Osteocyte (in vitro differentiated cells): ENCODE results near the gene SLC38A8. TPM values are rescaled to one million over a fixed set of nuclear protein-coding genes. Genes with fewer than 3 reads are reported as not detected.

Experiments
- DNase-seq: peaks from one replicate; pipeline ENCODE4 v3.0.0; 2021; ENCODE audit warnings: mixed read lengths; ENCODE audit not compliant: unreplicated experiment; ENCODE audit errors: extremely low spot score
- H3K27ac Mint-ChIP-seq: one replicate; pipeline ENCODE4 v1.8.0; 2021; ENCODE audit warnings: mild to moderate bottlenecking, mixed read lengths; ENCODE audit not compliant: unreplicated experiment
- H3K27me3 Mint-ChIP-seq: one replicate; pipeline ENCODE4 v1.8.0; 2021; ENCODE audit warnings: mixed read lengths; ENCODE audit not compliant: unreplicated experiment
- H3K36me3 Mint-ChIP-seq: one replicate; pipeline ENCODE4 v1.8.0; 2021; ENCODE audit warnings: mixed read lengths; ENCODE audit not compliant: unreplicated experiment
- H3K4me1 Mint-ChIP-seq: one replicate; pipeline ENCODE4 v1.8.0; 2021; ENCODE audit warnings: mixed read lengths; ENCODE audit not compliant: unreplicated experiment
- H3K4me3 Mint-ChIP-seq: one replicate; pipeline ENCODE4 v1.8.0; 2021; ENCODE audit warnings: mild to moderate bottlenecking, moderate library complexity, mixed read lengths; ENCODE audit not compliant: unreplicated experiment
- H3K9me3 Mint-ChIP-seq: one replicate; pipeline ENCODE4 v1.8.0; 2021; ENCODE audit warnings: mixed read lengths; ENCODE audit not compliant: unreplicated experiment
- total RNA-seq: library from RNA; stranded (reverse); gene quantifications from 2 replicates; pipeline ENCODE4 v1.2.1, GENCODE V29; 2021
- TF ChIP-seq, protein P1 (sequence below): fragments of 200-600 bp; sonication (generic); IDR thresholded peaks from 2 replicates; pipeline ENCODE4 v1.5.0; 2021; ENCODE audit warnings: antibody characterized with exemption, mild to moderate bottlenecking, moderate library complexity

SLC38A8 gene
- total RNA-seq, 1 donor from 2014 or later = not detected

GRCh38 chr16:84059111-84059510 lies 16.5 kb upstream of the SLC38A8 start:
- Mint-ChIP-seq H3K36me3 (peaks cover 62% of the 10 kb centered on the region), H3K27me3 (no peaks in the 10 kb centered on the region), H3K9me3 (no peaks in the 10 kb centered on the region), H3K4me3 (no peak overlapping the region), H3K4me1 (no peaks in the 10 kb centered on the region), H3K27ac (no peak overlapping the region)
- TF ChIP-seq, protein P1, sequence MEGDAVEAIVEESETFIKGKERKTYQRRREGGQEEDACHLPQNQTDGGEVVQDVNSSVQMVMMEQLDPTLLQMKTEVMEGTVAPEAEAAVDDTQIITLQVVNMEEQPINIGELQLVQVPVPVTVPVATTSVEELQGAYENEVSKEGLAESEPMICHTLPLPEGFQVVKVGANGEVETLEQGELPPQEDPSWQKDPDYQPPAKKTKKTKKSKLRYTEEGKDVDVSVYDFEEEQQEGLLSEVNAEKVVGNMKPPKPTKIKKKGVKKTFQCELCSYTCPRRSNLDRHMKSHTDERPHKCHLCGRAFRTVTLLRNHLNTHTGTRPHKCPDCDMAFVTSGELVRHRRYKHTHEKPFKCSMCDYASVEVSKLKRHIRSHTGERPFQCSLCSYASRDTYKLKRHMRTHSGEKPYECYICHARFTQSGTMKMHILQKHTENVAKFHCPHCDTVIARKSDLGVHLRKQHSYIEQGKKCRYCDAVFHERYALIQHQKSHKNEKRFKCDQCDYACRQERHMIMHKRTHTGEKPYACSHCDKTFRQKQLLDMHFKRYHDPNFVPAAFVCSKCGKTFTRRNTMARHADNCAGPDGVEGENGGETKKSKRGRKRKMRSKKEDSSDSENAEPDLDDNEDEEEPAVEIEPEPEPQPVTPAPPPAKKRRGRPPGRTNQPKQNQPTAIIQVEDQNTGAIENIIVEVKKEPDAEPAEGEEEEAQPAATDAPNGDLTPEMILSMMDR = no peak
- no peak for DNase-seq

GRCh38 chr16:84058664-84059063 lies 16.1 kb upstream of the SLC38A8 start:
- no peak overlapping the region for H3K4me3 Mint-ChIP-seq
- H3K27me3 Mint-ChIP-seq = no peaks in the 10 kb centered on the region
- H3K27ac Mint-ChIP-seq = no peak overlapping the region
- peaks cover 62% of the 10 kb centered on the region for H3K36me3 Mint-ChIP-seq
- H3K9me3 Mint-ChIP-seq = no peaks in the 10 kb centered on the region
- no peak for DNase-seq
- TF ChIP-seq, protein P1 = no peak
- no peaks in the 10 kb centered on the region for H3K4me1 Mint-ChIP-seq

GRCh38 chr16:84058211-84058610 lies 15.6 kb upstream of the SLC38A8 start:
- Mint-ChIP-seq H3K4me3 (no peak overlapping the region), H3K36me3 (peaks cover 63% of the 10 kb centered on the region), H3K27ac (no peak overlapping the region), H3K4me1 (no peaks in the 10 kb centered on the region), H3K9me3 (no peaks in the 10 kb centered on the region), H3K27me3 (no peaks in the 10 kb centered on the region)
- no peak for DNase-seq
- TF ChIP-seq, protein P1 = no peak

GRCh38 chr16:84056933-84057332 lies 14.3 kb upstream of the SLC38A8 start:
- TF ChIP-seq, protein P1 = no peak
- H3K9me3 Mint-ChIP-seq = no peaks in the 10 kb centered on the region
- no peak overlapping the region for H3K27ac Mint-ChIP-seq
- peaks cover 65% of the 10 kb centered on the region for H3K36me3 Mint-ChIP-seq
- H3K4me1 Mint-ChIP-seq = no peaks in the 10 kb centered on the region
- no peaks in the 10 kb centered on the region for H3K27me3 Mint-ChIP-seq
- no peak for DNase-seq
- no peak overlapping the region for H3K4me3 Mint-ChIP-seq

DNA sequence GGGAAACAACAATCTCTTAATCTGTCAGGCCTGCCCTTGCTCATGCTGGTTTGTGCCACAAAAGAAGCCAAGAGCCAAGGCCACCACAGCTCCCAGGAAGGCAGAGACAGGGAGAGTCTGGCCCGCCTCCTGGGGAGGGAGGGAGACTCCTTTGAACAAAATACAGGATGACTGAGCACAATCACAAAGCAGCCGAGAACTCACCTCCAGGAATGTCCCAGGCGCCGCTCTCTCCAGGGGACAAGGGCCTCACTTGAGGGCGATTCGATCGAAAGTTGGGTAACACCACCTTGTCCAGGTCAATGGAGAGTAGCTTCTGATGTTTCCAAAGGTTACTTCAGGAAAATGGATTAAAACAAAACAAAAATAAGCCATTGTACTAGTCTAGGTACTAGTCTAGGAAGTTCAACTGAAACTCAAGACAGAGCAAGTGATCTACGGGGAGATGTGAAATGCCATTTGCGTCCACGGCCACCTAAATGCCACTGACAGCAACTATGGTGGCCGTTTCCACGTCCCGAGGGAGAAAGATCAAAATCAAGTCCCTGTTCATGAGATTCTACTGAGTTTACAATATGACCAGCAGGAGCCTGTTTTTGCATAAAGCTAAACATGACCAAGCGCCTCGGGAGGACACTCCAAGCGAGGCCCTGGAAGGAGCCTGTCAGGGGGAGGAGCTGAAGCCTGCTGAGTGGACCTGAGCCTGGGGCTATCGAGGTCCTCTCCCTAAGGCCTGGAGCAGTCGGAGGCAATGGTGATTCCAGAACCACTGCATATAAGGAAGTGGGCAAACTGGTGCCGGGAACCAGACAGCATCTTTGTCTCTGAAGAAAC lies 13.4 kb upstream of the SLC38A8 start:
- no peaks in the 10 kb centered on the region for H3K27me3 Mint-ChIP-seq
- TF ChIP-seq, protein P1 = no peak
- H3K9me3 Mint-ChIP-seq = no peaks in the 10 kb centered on the region
- no peak overlapping the region for H3K27ac Mint-ChIP-seq
- no peak for DNase-seq
- H3K36me3 Mint-ChIP-seq = peaks cover 60% of the 10 kb centered on the region
- H3K4me1 Mint-ChIP-seq = no peaks in the 10 kb centered on the region
- H3K4me3 Mint-ChIP-seq = no peak overlapping the region
